PC-3 (cell line): ENCODE data around the gene TRAK1.

Experiments used
- EZH2phosphoT487 ChIP-seq: fragments of 300-600 bp; sonication (generic); IDR thresholded peaks from 2 replicates; pipeline ENCODE4 v1.6.1; 2018; ENCODE audit warnings: mild to moderate bottlenecking, antibody characterized with exemption, low read length, borderline replicate concordance
- TF ChIP-seq, protein P1 (sequence below): fragments of 300-600 bp; sonication (generic); conservative IDR thresholded peaks from 2 replicates; pipeline ENCODE4 v1.5.1; 2017; ENCODE audit warnings: antibody characterized with exemption, low read depth, mild to moderate bottlenecking, low read length

GRCh38 chr3:42067326-42067725 lies 23.8 kb upstream of the TRAK1 start:
- TF ChIP-seq, protein P1, sequence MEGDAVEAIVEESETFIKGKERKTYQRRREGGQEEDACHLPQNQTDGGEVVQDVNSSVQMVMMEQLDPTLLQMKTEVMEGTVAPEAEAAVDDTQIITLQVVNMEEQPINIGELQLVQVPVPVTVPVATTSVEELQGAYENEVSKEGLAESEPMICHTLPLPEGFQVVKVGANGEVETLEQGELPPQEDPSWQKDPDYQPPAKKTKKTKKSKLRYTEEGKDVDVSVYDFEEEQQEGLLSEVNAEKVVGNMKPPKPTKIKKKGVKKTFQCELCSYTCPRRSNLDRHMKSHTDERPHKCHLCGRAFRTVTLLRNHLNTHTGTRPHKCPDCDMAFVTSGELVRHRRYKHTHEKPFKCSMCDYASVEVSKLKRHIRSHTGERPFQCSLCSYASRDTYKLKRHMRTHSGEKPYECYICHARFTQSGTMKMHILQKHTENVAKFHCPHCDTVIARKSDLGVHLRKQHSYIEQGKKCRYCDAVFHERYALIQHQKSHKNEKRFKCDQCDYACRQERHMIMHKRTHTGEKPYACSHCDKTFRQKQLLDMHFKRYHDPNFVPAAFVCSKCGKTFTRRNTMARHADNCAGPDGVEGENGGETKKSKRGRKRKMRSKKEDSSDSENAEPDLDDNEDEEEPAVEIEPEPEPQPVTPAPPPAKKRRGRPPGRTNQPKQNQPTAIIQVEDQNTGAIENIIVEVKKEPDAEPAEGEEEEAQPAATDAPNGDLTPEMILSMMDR, result no peak
- TF ChIP-seq EZH2phosphoT487, result no peak
